Measurements from ENCODE around the gene PPP1R8.

Gene PPP1R8

DNA sequence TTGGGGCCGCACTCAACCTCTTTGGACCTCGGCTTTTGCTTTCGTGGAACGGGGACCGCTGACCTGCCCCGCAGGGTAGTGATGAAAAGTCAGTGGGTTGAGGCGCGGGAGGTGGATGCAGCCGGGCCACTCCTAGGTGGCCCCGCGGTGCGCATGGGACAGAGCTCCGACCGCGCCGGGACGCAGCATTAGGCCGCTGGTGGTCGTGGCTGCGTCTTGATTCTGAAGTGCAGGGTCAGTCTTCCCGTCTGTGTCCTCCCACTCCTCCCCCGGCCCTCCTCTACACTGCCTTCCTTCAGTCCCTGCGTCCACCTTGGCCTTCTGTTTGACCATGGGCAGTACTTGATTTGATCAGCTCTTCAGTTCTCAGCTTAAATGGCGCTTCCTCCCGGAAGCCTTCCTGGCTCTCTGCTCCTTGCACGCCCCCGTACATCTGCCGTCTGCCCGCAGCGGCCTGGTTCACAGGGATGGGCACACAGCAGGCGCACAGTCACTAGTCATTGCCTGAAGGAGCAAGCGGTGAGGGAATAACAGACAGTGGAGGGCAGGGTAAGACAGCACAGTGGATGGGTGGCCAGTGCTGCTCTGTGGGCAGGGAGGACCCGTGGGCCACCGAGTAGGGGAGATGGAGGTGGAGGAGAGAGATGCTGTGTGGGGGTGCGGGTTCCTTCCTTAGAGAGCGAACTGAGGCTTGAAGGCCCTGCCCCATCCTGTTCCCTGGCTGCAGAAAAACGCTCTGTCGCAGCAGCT lies 42.4 kb downstream of the PPP1R8 start:
- DNase-seq: no peak

DNA sequence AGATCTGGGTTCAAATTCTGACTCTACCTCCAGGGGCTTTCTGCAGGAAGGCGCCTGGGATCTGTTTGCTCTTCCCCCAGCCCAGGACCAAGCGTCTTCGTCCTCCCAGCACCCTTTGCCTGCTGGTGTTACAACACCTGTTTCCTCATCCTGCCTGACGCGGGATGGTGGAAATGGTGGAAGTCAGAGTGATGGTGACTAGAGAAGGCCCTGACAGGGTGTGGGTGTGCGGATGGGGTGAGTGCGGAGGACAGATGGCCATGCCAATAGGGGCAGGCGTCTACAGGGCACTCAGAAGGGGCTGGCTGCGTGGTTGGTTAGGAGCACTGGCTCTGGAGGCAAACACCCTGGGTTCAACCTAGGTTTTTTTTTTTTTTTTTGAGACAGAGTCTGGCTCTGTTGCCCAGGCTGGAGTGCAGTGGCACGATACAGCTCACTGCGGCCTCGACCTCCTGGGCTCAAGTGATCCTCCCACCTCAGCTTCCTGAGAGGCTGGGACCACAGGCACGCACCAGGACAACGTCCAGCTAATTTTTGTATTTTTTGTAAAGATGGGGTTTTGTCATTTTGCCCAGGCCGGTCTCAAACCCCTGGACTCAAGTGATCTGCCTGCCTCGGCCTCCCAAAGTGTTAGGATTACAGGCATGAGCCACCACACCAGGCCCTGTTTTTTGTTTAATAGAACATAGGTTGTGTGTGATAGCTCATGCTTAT lies 43.2 kb downstream of the PPP1R8 start:
- no peak for DNase-seq

DNA sequence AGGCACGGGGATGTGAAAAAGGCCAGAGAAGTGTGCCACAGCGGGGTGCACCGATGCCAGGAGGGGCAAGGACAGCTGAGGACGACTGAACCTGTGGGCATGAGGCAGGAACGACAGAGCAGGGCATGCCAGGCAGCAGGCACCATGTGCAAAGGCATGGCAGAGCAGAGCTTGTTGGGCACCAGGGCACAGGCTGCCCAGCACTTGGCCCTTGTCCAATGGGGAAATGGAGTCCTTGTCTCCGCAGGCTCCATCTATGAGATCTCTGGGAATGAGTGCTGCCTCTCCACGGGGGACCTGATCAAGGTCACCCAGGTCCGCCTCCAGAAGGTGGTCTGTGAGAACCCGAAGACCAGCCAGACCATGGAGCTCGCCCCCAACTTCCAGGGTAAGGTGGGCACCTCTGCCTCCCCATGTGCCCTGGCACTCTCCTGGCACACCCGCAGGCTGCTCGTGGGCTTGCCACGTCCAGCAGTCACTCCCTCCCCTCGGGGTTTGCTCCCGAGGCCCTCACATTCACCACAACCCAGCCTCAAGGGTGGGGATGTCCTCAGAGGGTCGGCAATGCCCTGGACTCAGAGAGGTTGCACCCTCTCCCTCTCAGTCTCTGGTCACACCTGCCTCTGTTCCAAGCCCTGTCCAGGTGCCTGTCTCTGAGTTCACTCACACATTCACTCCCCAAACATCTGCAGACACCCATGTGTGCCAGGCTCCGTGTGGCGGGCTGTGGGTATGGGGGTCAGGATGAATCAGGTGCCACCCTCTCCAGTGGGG lies 45.9 kb downstream of the PPP1R8 start:
- no peak for DNase-seq

DNA sequence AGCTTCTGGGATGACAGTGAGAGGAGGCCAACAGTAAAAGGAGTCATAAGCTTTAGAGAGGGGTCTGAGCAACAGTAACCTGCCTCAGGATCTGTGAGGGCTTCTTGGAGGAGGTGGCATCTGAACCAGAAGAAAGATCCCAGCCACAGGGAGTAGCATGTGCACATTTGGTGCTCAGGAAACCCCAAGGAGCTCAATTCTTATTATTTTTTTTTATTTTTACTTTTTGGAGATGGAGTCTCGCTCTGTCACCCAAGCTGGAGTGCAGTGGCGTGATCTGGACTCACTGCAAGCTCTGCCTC lies 46.5 kb downstream of the PPP1R8 start:
- no peak for DNase-seq

DNA sequence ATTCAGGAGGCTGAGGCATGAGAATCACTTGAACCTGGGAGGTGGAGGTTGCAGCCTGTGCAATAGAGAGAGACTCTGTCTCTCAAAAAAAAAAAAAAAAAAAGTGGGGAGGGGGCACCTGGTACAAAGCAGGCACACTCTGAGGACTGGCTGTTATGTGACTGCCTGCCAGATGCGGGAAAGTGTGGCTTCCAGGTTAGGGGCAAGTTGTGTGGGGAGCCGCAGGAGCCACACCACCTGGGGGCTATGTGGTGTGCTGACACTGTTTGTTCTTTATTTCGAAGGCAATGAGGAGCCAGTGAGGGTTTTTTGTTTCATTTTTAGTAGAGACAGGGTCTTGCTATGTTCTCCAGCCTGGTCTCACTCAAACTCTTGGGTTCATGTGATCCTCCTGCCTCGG lies 47.5 kb downstream of the PPP1R8 start:
- DNase-seq: no peak

DNA sequence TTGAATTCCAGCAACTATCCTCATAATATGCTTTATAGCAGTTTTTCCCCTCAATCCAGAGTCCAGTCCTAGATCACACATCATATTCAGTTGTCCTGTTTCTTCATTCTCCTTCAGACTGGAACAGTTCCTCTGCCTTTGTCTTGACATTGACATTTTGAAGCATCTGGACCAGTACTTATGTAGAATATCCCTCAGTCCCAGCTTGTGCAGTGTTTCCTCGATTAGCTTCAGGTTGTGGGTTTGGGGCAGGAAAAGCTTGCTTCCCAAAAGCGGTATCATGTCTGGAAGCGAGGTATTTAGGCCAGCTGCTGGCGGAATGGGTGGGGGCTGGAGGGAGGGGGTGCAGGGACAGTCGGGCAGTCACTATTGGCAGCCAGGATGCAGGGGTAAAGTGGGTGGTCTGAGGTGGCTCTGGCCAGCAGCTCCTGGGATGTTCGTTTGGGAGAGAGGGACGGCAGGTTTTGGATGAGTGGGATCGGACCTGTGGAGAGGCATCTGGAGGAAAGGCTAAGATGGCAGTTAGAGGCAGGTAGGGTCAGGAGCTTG lies 48.3 kb downstream of the PPP1R8 start:
- no peak for DNase-seq

DNA sequence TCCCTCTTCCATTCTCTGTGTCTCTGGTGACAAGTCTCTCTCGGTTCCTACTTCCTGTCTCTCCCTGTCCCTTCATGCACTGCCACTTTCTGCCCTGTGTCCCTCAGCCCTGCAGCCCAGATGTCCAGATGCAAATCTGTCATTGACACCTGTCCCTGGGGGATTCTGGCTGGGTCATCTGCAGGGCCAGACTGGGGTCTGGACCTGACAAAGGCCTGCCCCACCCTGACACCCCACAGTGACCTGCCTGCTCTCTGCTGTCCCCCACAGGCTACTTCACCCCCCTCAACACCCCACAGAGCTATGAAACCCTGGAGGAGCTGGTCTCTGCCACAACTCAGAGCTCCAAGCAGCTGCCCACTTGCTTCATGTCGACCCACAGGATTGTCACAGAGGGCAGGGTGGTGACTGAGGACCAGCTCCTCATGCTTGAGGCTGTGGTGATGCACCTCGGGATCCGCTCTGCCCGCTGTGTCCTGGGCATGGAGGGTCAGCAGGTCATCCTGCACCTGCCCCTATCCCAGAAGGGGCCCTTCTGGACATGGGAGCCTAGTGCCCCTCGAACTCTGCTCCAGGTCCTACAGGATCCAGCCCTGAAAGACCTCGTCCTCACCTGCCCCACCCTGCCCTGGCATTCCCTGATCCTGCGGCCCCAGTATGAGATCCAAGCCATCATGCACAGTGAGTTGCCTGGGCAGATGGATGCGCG lies 48.9 kb downstream of the PPP1R8 start:
- no peak for DNase-seq

DNA sequence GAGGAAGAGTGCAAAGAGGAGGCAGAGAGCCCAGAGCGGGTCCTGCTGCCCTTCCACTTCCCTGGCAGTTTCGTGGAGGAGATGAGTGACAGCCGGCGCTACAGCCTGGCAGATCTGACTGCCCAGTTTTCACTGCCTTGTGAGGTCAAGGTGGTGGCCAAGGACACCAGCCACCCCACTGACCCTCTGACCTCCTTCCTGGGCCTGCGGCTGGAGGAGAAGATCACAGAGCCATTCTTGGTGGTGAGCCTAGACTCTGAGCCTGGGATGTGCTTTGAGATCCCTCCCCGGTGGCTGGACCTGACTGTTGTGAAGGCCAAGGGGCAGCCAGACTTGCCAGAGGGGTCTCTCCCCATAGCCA lies 51.9 kb downstream of the PPP1R8 start:
- no peak for DNase-seq

DNA sequence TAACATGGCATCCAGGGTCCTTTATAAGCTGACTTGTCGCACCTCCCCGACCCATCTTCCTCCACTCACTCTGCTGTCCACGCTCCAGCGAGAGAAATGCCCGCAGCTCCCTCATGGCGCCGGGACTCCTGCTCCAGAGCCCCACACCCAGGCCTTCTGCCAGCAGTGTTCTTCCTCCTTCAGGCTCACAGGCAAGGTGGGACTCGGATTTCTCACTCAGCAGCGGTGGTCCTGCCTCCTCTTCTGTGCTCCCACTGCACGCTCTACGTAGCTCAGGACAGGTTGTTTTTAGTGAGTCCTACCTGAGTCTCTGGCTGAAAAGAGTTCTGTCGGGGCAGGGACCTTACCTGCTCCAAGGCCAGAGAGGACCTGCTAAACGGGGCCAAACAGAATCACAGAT lies 53.0 kb downstream of the PPP1R8 start:
- no peak for DNase-seq

DNA sequence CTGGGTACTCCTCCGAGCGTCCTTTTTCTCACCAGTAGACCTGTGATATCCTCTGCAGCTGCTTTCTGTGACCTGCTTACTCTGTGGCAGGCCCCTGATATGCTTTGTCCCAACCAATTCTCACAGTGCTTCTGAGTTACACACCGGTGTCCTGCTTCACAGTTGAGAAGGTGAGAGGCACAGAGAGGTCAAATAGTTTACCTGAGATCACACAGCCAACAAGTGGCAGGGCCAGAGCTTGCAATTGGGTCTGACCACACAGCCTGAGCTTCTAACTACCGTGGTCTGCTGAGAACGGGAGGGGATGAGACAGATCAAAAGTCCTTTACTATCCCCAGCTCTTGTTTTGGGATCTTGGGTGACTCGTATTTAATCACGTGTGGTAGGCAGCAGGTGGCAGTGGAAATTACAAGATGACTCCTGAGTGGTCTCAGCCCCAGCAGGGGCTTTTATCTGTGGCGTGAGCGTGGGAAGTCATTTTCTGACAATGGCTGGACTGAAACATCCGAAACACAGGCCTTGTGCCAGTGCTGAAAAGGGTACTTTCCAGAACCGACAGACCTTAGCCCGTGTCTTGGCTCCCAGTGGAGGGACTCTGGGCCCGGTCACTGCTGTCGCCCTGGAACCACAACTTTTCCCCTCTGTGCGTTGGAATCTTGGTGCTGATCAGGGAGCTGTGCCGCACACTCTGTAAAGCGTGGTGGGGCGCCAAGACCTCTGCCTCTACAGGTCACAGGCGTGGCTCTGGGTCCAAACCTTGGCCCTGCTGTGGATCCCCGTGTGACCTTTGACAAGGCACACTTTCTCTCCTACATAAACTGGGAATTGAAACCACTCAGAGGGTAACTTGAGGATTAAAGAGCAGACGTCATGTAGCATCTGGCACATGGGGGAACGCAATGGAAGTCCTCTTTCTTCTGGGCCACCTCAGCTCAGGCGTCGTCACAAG lies 53.7 kb downstream of the PPP1R8 start:
- no peak for DNase-seq

DNA sequence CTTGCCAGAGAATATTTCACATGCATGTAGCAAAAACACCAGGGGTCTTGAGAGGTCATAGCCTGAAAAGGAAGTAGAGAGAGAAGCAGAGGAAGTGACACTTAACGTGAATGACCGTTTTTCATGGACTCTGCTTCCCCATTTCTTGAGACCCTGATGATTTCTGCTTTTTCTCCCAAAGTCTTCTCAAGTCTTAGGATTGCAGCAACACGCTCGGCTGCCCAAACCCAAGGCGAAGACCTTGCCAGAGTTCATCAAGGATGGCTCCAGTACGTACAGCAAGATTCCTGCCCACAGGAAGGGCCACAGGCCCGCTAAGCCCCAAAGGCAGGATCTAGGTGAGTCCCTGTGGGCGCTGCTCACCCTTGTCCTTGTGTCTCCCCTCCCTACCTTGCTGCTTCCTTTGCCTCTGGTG lies 54.5 kb downstream of the PPP1R8 start:
- no peak for DNase-seq

DNA sequence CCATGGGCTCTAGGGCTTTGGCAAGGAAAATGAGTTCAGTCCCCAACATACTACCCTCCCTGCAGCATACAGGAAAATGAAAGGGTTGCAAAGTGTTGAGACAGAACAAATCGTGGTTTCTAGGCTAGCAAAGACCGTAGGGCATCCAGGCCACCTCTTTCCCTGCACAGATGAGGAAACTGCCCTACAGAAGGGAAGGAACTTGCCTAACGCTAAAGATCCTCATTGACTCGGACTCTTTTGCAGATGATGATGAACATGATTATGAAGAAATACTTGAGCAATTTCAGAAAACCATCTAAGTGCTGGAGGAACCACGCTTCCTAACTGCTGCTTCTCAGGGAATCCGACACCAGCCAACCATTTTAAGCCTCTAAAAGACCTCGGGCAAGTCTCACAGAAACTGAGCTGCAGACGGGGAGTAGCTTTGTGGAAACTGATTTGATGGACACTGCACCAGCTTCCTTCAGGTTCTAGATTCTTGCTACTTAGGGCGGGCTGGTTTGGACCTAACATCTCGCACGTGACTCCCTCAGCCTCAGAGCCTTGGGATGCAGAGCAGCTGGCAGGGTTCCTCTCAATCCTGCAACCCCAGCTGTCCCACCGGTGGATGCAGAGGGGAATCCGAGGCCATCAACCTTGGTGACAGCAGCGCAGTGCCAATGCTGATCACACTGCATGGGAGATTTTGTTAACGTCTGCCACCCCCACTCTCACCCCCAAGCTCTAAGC lies 55.2 kb downstream of the PPP1R8 start:
- DNase-seq: no peak

DNA sequence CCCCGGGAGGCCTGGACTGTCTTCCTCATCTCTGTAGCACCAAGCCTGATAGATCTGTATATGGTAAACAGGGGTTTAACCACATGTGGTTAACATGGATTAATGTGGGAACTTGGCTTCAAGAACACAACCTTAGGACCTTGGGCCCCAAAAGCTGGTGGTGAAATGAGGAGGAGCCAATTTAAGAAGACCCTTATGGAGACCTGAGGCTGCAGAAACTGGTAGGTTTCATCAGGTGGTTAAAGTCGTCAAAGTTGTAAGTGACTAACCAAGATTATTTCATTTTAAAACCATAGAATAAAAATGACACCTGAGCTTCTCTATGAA lies 55.7 kb downstream of the PPP1R8 start:
- no peak for DNase-seq

DNA sequence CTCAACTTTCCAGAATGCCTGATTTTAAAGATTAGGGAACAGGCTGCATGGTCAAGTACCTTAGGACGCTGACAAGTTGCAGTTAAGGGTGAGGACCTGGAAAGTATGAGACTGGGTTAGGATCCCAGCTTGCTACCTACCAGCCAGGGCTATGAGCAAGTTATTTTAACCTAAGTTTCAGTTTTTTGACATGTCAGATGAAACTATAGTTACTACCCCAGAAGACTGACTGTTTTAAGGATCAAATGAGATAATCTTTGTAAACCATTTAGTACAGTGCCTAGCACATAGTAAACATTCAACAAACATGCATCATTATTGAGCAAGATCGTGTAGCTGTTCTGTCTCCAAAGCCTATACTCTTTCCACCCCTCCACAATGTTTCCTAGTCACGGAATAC lies 56.2 kb downstream of the PPP1R8 start:
- no peak for DNase-seq

DNA sequence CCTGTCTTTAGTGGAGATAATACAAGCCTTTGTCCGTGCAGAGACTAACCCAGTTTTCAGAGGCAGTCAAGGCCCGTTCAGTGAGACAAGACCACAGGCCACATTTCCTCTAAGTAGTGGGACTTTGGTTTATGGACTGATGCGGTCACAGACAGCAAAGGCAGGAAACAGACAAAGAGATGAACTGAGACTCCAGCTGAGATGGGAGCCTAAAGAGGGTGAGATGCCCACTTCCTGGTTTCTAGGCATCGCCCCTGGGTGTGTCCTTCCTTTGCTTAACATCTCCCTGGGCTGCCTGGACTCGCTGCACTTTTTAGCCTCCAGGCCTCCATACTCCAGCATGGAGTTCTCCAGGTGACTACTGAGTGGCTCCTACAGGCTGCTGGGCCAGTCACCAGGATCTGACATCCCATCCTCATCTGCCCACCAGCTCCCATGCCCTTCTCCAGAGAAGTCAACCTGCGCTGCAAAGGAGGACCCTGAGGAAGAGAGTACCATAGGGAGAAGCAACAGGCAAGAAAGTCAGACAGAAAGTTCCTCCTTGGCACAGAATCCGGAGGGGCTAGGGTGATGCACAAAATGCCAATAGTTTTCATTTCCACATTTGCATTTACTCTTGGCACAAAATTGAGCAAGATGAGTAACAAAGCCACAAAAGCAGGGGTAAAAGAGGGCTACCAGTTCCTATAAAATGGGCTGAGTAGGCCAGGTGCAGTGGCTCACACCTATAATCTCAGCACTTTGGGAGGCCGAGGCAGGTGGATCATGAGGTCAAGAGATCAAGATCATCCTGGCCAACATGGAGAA lies 56.8 kb downstream of the PPP1R8 start:
- DNase-seq: no peak

DNA sequence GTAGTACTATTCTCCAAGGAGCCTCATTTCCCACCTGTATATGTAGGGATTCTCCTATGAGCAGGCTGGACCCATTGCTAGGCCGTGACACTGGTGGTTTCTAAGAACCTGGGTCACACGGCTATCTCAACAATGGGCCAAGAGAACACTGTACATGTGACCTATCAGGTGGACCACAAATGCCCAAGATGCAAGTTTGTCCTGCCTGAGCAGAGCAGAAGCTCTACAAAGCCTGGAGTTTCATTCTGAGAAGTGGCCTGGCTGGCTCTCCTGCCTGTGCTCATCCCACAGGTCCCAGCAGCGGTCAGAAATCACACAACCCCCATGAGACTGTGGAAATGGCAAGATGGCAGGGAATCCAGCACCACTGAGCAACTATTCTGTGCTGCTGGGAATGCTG lies 58.9 kb downstream of the PPP1R8 start:
- no peak for DNase-seq

DNA sequence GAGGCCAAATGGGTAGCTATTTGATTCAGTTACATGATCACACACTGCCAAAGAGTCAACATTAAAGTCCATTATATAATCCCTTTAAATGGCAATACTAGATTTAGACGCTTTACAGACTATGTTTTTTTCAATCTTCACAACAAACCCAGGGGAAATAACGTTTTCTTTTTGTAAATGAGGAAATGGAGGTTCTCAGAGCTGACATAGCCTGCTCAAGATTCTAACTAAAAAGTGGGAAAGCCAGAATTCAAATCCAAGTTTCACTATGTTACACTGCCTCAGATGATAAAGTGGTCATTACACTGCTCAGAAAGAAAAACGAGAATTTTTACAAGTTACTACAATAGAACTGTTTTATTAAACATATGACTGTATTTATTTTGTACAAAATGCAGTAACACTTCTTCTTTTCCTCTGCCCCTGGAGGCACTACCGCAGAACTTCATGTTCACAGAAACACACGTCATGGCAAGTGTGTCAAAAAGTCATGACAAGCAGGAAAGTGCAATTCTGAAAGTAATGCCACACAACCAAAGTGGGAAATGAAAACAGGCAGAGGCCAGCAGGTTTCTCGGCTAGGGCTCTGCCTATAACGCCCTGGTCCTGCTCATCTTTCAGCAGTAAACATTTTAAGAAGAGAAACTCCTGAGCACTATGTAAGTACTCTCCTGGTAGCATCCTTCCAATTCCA lies 60.8 kb downstream of the PPP1R8 start:
- no peak for DNase-seq

DNA sequence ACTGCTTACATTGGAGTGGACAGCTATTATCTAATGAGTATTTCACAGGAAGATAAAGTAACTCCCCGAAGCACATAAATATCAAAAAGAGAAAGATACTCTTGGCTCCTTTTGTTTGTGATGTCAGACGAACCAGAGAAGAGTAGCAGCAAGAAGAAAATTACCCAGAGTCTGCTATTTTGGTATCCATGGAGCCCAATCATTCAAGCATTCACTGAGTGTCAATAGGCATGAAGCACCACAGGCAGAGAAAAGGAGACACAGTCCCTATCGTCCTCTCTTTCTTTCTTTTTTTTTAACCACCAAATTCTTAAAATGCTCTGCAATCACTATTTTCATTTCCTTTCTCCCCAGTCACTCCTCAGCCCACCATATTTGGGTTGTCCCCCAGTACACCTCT lies 63.9 kb downstream of the PPP1R8 start:
- no peak for DNase-seq

Data from NCI-H2171 treated with DMSO at 0.1 percent for 48 hours (cell line).